ENCODE measurements around the gene JAZF1.

GRCh38 chr7:27912751-27913150 is 267.8 kb downstream of the JAZF1 start:
- TF ChIP-seq CTCF (IDR thresholded peaks at IDR 0.05) = no peak
- no peak for TF ChIP-seq POLR2A (IDR thresholded peaks at IDR 0.05)
